HG03280 (cell line): ENCODE results near the gene GABARAPL1.

Experiments used
- ATAC-seq: cut with Tn5 transposase; IDR thresholded peaks from one replicate; pipeline ENCODE4 v1.9.1; 2021; ENCODE audit warnings: mild to moderate bottlenecking, moderate library complexity; ENCODE audit not compliant: unreplicated experiment

The GABARAPL1 gene

DNA sequence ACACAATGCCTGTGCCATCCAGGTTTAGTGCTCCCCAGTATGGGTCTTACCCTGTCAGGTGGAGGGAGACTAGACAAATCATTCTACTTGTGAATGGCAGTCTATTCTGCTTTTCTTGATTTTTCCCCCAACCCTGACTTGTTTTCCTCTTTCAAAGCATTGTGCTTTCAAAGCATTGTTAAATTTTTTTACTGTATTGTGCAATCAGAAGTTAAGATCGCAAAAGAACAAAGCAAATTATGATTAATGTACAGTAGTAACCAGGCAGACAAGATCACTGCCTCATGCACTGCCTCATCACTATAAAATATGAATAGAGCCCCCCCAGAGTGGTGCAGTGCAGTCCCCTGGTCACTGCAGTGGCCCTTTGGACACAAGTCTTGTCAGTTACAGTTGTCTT lies 14.1 kb downstream of the GABARAPL1 start:
- ATAC-seq: no peak

DNA sequence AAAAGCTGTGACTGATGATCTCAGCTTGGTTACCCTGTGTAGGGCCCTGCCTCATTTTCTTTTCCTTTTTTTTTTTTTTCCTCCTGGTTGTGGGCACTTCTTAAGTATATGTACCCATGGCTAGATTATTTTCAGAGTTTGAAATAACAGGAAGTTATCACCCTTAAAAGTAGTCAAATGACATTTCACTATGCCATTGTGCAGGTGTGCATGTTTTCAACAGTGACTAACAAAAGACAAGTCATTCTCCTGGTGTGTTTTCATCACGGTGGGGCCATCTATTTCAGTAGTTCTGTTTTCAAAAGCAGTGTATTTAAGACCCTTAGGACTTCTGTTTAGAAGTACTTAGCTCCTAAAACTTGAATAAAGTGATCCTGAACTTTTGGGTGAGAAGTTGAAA lies 15.0 kb downstream of the GABARAPL1 start:
- no peak for ATAC-seq

DNA sequence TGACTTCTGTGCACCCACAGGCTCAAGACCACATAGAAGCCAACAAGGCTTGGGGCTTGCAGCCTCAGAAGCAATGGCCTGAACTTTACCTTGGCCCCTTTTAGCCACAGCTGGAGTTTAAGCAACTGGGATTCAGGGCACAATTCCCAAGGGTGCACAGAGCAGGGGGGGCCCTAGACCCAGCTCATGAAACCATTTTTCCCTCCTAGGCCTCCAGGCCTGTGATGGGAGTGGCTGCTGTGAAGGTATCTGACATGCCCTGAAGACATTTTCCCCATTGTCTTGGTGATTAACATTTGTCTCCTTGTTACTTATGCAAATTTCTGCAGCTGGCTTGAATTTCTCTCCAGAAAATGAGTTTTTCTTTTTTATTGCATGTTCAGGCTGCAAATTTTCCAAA lies 21.9 kb downstream of the GABARAPL1 start:
- no peak for ATAC-seq

- no peak for ATAC-seq
Observed at GRCh38 chr12:10235761-10236631, 23.3 kb downstream of the GABARAPL1 start.

- ATAC-seq: no peak
Observed at GRCh38 chr12:10236720-10237119, 24.0 kb downstream of the GABARAPL1 start.

- no peak for ATAC-seq
Observed at GRCh38 chr12:10238526-10238925, 25.8 kb downstream of the GABARAPL1 start.

GRCh38 chr12:10241290-10241689 lies 28.6 kb downstream of the GABARAPL1 start:
- ATAC-seq: no peak

DNA sequence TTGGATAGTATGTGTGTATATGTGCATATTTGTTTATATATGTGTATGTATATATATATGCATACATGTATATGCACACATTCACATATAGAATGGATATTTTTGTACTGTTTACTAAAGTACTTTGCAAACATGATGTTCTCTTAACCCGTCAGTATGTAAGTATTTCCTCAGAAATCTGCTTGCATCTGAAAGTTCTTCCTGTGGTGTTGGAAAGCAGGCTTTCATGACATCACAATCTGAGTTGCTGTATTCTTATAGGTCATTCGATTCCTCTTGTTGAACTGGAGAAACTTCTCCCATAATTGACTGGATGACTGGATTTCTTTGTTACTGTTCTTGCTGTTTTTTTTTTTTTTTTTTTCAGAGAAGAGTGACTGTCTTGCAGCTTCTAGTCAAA lies 29.1 kb downstream of the GABARAPL1 start:
- no peak for ATAC-seq

GRCh38 chr12:10242539-10242938 lies 29.9 kb downstream of the GABARAPL1 start:
- no peak for ATAC-seq

DNA sequence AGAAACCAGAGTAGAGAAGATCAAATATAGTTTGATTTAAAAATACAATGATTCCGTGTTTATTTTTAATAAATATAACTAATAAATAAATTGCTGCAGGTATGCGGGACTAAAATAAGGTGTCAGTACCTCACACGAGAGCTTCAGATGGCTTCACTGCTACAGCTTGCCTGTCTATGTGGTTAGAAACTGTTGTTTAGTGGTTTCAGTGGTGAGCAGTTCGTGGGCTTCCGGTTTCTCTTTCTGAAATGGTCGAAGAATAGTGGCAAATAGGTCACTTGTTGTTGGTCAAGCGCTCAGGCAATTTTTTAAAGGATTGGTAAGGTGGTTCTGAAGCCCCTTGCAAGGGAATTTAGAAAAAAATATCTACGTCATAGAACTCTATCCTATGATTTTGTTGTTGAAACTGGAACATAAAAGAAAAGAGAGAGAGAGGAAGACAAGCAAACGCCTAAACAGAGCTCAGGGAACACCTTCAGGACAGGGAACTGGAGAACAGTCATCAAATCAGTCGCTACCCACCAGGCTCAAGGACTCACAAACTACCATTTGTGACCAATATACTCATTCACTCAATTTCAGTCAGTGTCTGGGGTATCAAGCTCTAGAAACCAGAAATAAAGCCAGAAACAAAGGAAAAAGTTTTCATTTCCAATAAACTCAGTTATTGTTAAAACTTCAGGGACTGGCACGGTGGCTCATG lies 31.3 kb downstream of the GABARAPL1 start:
- peak; percentile 95 for ATAC-seq

DNA sequence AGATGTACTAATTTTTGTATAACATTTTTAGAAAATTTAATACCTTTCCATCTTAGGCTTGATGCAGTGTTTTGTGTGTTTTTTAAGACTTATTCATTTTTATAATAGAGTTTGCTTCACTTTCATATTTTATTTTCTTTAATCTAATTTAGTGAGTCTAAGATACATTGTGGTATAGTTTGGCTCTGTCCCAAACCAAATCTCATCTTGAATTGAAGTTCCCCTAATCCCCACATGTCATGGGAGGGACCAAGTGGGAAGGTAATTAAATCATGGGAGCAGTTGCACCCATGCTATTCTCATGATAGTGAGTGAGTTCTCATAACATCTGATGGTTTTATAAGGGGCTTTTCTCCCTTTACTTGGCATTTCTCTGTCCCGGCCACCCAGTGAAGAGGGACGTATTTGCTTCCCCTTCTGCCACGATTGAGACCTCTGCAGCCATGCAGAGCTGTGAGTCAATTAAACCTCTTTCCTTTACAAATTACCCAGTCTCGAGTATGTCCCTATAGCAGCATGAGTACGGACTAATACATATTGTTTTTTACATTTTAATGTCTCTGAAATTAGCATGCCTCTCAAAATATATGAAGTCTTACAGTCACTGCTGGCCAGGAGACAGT lies 34.9 kb downstream of the GABARAPL1 start:
- ATAC-seq: no peak

- no peak for ATAC-seq
Observed at GRCh38 chr12:10249690-10250455, 37.2 kb downstream of the GABARAPL1 start.

DNA sequence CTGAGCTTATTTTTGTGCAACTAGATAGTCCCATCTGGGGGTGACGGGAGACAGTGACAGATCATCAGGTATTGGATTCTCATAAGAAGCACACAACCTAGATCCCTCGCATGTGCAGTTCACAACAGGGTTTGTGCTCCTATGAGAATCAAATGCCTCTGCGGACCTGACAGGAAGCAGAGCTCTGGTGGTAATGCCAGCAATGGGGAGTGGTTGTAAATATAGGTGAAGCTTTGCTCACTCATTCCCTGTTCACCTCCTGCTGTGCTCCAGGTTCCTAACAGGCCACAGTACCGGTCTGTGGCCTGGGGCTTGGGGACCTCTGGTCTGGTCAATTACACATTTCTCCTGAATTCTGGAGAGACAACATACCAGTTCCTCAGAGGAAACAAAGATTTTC lies 39.0 kb downstream of the GABARAPL1 start:
- no peak for ATAC-seq

DNA sequence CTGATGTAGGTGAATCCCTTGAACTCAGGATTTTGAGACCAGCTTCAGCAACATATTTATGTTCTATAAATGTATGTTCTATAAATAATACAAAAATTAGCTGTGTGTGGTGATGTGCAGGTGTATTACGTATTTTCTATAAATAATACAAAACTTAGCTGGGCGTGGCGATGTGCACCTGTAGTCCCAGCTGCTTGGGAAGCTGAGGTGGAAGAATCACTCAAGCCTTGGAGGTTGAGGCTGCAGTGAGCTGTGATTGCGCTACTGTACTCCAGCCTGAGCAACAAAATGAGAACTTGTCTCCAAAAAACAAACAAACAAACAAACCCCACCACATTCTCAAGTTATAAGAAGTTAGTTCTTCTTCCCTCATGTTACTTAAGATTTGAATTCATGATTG lies 39.5 kb downstream of the GABARAPL1 start:
- ATAC-seq: no peak

GRCh38 chr12:10256064-10256463 lies 43.4 kb downstream of the GABARAPL1 start:
- ATAC-seq: no peak

DNA sequence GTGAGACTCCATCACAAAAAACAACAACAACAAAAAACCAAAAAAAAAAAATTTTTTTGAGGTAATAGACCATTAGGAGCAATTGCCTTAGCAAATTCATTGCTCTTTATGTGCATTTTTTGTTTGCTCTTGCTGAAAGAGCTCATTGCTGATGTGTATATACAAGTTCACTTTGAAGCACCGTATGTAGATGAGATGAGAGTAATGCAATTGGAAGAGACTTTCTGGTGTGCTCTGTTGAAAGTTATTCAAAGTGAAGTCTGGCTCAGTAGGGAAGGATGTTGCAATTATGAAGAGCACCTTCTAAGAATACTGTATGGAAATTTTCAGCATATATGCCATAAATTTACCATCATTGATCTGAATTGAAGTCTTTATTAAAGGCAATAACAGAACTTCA lies 48.2 kb downstream of the GABARAPL1 start:
- ATAC-seq: no peak

DNA sequence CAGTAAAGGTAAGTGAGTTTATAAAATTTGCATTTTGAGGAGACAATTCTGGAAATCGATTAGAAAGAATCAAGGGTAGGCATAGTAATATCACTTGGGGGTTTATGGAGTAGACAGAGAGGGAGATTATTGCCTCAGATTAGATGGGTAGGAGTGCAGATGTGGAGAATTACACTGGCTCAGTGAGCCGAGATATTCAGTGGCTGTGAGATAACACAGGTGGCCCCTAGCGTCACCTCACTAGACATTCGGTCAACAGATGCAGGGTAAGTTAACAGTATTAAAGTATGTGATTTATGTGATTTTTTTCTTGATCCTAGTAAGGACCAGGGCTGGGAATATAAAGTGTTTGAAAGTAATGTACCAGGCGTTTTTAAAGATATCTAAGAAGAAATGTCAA lies 55.4 kb downstream of the GABARAPL1 start:
- no peak for ATAC-seq

DNA sequence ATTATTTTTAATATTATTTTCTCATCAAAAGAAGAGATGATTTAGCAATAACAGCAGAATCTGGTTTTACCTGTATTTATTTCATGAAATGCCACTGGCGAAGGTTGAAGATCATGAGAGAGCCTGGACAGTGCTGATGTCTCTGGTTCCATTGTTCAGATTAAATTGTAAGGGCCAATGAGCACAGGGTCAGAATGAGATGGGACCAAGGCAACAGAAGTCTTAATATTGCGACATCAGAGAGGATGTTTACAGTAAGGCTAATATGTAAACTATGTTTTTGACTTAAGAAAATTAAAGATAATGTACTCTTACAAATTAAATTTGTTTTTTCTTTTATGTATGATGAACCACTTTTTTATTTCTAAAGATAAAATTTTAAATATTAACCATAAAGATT lies 59.8 kb downstream of the GABARAPL1 start:
- ATAC-seq: no peak
